Right ventricle myocardium inferior (tissue), 1 donor: ENCODE data around the gene MYCBP2. TPM values are rescaled to one million over a fixed set of nuclear protein-coding genes. Genes with fewer than 3 reads are reported as not detected.

Source experiments
- total RNA-seq: library from RNA; stranded (reverse); fragmentation: NEBNext Ultra II Directional; extraction: Animal tissue kit (Norgen Biotek cat#: 25700); gene quantifications from one replicate; pipeline ENCODE4 v1.2.1, GENCODE V29; 2021
- donor health status: DM: no; HTN: yes; CAD: no; lungs with severe emphysema.

Gene MYCBP2
- total RNA-seq, 1 donor from 2014 or later = 40.7 TPM

Other genes starting within 250 kb of the MYCBP2 start
- not detected for gene SCEL, start 208.6 kb upstream of the MYCBP2 start, total RNA-seq